SW 1271 (cell line): ENCODE measurements around the gene UBE3C.
"Not testable (repeated sequence)": the region's sequence is repeated elsewhere in the genome, so short reads cannot be mapped to it uniquely, and the experiment has no call there.

ENCODE experiments used
- DNase-seq, 2 experiments: peaks; one replicate each; lab custom pipeline; 2025; lab: John Stamatoyannopoulos, UW

UBE3C gene

DNA sequence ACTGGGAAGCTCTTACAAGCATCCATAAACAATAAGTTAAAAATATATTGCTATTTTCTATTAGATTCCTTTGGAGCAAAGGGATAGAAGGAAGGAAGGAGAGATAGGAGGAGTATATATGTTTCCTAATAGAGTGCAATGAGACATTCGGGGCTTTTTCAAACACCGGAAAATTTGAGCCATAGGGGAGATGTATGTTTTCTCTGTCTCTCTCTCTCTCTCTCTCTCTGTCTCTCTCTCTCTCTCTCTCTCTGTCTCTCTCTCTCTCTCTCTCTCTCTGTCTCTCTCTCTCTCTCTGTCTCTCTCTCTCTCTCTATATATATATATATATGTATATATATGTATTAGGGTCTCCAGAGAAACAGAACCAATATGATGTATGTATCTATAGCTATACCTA, 7.9 kb upstream of the UBE3C start:
- not testable (repeated sequence) for DNase-seq

DNA sequence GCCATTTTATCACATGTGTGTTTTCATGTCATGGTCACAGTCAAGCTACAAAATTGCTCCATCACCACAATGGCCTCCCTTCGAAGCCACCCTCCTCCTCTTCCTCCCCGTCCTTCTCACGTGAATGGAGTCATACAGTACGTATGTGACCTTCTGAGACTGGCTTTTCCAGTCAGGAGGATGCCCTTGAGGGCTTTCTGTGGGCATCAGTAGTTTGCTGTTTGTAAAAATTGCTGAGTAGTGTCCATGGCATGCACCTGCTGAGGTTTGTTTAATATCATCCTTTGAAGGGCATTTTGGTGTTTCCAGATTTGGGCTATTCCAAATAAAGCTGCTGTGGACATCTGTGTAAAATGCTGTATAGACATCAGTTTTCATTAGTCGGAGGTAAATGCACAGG, 5.9 kb upstream of the UBE3C start:
- no peak for DNase-seq

DNA sequence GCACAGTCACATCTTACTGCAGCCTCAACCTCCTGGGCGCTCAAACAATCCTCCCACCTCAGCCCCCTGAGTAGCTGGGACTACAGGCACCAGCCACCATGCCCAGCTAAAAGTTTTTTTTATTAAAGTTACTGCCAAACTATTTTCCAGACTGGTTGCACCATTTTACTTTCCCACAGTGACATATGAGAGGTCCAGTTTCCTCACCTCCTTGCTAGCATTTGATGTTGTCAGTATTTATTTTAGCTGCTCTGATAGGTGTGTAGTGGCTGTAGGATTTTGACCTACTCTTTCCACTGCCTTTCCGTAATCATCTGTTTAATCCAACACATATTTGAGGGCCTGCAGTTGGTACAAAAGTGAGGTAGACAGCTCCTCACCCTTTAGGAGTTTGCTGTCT, 5.4 kb upstream of the UBE3C start:
- DNase-seq = no peak

DNA sequence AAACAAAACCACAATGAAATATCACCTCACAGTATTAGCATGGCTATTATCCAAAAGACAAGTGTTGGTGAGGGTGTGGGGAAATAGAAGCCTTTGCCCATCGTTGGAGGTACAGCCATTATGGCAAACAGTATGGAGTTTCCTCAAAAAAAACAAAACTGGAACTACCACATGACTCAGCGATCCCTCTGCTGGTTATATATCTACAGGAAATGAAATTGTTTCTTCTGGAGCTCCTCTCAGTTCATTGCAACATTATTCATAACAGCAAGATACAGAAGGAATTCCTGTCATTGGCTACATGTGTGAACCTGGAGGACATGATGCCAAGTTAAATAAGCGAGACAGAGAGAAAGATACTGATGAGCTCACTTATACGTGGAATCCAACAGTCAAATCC, 2.4 kb upstream of the UBE3C start:
- DNase-seq = peak in 1 of 2 experiments; percentile 66

DNA sequence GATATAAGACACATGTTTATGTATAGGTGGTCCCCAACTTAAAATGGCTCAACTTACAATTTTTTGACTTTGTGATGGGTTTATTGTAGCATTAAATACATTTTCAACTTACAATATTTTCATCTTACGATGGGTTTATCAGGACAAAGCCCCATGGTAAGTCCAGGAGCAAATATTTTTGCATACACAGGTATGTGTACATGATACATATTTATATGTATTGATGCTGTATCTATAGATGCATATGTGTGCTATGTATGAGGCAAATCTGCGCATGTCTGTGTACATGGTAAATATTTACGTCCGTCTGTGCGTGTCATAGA, 664 bp upstream of the UBE3C start:
- DNase-seq = no peak

DNA sequence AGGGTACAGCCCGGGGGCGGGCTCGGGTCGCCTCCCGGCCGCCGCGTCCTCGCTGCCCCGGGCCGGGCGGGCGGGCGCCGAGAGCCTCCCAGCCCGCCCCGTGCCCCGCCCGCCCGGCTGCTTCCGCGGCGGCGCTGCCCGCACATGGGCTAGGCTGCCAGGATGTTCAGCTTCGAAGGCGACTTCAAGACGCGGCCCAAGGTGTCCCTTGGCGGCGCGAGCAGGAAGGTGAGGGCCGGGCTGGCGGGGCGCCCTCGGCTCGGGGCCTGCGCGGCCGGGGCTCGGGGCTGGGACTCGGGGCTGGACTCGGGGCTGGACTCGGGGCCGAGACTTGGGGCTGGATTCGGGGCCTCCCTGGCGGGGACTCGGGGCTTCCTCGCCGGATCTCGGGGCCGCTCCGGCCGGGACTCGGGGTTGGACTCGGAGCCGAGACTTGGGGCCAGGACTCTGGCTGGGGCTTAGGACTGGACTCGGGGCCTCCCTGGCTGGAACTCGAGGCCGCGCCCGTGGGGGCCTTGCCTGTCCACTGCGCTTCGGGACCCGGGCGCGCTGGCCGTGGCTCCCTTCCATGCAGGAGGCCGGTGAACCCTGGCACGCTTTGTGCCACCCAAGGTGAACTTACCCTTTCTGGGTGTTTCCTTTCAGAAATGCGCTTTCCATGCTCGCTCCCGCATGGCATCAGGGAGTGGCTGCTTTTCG, 534 bp downstream of the UBE3C start:
- no peak for DNase-seq

DNA sequence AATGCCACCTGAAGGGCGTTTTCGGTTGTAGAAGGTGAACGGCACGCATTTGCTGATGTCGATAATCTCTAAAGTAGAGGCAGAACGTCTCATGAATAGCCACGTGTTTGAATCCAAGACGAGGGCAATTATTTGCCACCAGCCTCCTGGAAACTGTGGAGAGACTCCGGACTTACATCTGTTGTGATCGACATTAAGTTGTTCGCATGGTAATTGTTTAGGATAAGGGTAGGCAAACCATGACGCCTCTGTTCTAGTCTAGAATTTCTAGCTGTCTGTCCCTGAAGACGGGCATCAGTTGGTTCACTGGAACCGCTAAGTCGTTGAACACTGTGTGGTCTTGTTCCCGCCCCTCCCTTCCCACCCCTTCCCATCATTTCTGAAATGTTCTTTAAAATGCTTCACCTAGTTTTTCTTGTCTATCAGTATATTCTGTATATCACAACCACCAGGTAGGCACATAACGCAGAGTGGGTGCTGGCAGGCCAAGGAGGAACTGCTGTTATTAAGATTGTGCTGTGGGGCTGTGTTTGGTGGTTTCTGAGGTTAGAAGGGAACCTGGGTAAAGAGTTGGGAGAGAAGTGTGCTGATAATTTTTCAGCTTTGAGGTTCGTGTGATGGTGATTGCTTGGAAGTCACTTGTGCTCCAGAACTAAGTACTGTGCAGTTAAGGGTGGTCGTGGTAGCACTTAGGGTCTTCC, 1.2 kb downstream of the UBE3C start:
- no peak for DNase-seq

DNA sequence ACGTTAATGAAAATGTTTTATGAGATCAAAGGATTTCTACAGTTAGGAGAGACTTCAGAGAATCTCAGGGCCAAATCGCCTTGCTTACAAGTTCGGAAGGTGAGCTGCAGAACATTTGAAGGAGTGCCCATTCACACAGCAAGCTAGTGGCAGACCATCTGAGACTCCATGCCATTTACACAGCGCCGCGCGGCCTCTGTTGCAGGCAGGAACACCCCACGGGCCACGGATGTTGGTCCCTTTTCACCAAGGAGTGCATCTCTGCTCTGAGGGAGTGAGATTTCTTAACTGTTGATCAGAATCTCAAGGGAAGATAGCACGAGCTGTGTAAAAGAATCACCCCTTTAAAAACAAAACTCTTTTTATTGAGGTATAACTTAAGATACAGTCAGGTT, 1.8 kb downstream of the UBE3C start:
- no peak for DNase-seq

DNA sequence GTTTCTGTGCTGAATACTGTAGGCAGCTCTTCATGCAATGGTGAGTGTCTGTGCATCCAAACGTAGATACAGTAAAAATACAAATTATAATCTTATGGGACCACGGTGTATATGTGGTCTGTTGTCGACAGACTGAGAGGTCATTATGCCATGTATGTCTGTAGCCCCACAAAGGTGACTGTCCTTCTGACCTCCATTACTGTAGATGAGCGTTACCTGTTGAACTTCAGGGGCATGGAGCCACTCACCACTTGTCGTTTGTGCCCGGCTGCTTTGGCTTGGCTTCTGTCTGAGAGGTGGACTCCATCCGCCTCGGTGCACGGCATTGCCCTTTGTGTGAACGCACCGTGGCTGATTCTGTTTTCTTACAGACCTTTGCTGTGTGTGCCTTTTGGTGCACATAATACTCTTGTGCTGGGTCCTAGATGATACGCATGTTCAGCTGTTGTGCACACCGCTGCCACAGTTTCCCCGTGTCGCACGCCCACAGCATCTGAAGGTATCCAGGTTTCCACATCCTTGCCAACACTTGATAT, 2.9 kb downstream of the UBE3C start:
- DNase-seq = no peak

DNA sequence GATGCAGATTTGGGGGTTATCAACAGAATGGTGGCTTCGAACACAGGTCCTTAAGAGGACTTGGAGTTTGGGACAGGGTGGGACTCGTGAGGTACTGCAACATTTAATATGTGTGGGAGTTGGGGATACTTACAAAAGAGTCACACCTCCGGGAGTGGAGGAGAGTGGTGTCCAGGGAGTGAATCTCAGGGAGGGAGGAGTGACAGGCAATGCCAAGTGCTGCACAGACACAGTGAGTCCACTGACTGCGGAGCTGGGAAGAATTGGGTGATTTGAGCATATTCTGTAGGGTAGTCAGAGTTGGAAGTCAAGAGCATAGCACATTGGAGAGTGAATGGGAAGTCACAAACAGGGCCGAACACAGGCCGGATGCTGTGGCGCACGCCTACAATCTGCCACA, 5.1 kb downstream of the UBE3C start:
- DNase-seq = no peak

DNA sequence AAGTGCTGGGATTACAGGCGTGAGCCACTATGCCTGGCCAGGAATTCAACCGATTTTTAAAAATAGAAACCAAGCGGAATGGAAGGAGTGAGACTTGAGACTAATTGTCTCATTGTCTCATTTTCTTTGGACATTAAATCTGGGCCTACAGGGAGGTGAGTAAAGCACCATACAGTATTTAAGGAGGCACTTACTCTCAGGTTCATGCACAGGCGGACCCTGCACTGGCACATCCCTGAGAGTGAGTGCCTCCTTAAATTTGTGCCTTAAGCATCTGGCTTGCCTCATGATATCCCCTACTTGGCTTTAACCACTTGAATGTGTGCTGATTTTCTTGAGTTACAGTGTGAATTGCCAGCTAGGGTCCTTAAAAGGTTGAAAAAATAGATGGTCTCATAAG, 10.6 kb downstream of the UBE3C start:
- DNase-seq = no peak

DNA sequence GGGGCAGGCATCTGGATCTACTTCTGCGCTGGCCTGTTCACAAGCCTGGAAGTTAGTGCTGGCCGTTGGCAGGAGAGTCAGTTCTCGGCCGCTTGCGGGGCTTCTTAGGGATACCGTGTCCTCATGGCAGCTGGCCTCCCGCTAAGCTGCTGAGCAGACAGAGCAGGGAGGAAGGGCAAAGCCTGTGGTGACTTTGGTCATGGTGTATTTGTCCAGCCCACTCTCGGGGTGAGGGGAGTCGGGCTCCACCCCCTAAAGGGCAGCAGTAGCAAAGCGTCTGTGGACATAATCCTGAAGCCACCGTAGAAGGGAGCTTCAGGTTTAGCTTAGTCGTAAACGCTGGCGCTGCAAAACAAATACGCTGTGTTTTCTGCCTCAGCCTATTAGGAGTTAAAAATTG, 12.2 kb downstream of the UBE3C start:
- no peak for DNase-seq

DNA sequence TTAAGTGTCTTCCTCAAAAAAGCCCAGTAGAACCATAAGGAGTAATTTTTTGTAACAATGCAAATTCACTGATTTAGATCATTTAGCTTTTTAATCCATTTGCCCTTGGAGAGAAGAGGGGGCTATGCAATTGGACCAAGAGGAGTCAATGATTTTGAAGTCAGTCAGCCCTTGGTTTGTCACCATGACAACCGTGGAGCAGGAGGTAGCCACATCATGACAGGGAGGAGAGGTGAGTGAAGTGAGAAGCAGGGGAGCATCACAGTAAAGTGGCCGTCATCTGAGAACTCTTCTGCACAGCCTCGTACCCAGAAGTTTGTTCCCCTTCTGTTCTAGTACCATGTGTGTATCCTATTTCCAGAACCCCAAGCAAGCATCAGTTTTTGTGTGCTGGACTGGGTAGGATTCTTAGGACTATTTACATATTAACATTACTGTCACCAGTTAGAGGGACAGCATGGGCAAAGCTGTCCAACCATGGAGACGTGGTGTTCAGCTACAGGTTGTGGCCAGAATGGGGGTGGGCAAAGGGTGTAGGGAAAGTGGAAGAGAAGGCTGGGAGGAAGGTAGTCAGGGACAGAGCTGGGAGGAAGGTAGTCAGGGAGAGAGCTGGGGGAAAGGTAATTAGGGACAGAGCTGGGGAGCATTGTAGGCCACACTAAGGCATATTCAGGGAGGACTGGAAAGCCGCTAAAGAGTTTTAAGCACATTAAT, 13.1 kb downstream of the UBE3C start:
- no peak for DNase-seq

DNA sequence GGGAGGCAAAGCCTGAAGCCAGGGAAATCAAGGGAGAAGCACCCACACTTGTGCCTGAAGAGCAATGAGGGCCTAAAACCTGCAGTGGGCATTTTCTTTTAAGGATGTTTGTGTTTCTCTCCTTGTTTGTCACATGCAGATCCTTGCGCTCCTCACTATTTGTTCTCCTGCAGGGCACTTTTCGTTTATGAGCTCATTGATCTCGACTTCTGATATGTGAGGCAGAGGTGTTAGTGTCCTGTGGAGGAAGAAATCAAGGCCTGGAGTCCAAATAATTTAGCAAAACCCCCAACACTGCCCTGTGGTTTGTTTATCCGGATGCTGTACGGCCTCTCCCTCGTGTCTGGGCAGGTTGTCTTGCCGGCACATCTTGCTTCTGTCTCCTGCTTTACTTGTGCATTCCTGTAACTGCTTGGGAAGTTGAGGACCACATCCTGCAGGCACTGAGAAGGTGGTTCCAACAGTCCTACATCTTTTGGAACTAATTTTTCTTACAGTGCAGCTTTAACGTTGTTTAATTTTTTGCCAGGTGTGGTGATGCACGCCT, 13.7 kb downstream of the UBE3C start:
- no peak for DNase-seq

DNA sequence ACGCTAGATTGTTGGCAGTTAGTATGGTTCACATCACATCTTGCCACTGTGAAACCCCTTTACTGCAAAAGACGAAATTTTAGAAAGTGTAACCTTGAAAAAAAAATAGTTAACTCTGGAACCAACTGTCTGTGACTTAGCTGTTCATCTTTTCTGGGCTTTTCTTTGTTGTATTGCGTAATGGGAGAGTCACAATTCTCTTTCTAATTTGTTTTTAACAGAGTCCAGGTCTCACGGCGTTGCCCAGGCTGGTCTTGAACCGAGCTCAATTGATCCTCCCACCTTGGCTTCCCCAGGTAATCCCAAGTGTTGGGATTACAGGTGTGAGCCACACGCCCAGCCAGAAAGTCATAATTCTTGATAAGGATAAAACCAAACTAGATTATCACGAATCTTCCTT, 14.5 kb downstream of the UBE3C start:
- no peak for DNase-seq

DNA sequence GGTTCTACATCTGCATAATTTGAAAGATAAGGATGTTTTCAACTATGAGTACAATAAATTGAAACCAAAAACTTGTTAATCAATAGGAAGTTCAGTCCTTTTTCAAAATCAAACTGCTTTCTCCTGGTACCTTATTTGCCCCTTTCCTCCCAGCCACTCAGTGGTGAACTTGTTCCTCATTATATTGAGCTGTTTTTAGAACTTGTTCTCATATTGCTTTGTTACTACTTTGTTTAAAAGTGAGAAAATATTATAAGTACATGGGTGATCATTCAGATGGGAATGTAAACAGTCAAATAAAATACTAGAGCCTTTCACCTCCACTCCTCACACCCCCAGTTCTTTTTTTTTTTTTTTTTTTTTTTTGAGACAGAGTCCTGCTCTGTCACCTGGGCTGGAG, 17.2 kb downstream of the UBE3C start:
- no peak for DNase-seq

DNA sequence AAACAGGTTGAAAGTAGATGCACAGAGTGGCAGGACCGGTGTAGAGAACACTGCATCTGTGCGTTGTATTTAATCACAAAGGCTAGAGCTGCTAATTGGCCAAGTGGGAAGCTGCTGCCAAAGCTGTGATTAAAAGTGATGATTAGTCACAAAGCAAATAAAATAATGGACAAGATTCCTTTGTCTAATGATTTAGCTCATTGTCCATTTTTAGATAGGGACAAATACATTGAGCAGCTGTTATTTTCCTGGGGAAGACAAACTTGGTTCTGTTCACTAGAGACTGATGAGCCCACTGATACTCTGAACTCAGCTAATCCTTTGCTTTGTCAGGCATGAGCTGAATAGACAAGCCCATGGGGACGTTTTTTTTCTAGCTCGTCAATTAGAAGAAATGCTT, 19.7 kb downstream of the UBE3C start:
- DNase-seq = no peak

DNA sequence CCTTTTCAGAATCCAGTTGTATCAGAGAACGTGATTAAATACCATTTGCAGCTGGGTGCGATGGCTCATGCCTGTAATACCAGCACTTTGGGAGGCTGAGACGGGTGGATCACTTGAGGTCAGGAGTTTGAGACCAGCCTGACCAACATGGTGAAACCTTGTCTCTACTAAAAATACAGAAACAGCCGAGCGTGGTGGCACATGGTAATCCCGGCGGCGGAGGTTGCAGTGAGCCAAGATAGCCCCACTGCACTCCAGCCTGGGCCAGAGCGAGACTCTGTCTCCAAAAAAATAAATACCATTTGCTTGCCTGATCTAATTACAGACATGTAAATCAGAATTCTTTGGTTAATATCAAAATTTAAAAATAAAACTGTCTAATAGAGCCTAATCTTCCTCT, 20.8 kb downstream of the UBE3C start:
- DNase-seq = not testable (repeated sequence)

DNA sequence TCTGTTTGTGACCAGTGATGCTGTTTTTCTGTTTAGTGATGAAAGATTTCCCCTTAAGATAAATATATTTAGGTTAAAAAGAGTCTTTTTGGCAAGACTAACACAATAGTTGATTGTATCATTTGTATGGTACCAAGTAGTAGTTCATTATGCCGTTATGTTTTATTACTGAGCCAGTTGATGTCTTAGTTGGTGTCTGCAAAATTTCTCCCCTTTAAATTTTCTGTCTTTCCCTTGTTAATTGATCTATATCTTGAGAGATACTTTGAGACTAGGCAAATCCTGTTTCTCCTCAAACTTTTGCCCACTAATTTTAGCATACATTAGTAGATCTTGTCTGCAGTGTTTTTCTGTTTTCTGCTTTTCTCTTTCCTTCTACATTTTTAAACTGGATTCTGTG, 21.7 kb downstream of the UBE3C start:
- no peak for DNase-seq

DNA sequence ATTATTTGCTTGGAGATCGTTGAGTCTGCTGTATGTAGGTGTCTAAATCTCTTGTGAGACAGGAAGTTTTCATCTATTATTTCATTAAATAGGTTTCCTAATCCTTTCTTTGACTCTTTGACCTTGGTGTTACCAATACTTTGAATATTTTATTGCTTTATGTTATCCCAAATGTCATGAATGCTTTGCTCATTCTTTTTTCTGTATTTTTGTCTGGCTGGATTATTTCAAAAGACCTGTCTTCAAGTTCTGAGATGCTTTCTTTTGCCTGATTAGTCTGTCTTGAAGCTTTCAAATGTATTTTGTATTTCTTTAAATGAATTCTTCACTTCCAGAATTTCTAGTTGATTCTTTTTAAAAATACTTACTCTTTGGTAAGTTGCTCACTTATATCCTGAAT, 27.3 kb downstream of the UBE3C start:
- no peak for DNase-seq

DNA sequence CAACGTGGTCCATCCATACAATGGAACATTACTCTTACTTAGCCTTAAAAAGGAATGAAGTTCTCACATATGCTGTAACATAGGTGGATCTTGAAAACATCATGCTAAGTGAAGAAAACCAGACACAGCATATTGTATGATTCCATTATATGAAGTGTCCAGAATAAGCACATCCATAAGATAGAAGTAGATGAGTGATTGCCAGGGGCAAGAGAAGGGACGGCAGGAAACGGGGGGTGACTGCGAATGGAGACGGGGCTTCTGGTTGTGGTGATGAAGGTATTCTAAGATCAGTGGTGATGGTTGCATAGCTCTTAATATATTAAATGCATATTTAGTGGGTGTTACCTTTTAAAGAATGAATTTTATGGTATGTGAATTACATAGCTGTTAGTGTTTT, 29.8 kb downstream of the UBE3C start:
- DNase-seq = no peak

DNA sequence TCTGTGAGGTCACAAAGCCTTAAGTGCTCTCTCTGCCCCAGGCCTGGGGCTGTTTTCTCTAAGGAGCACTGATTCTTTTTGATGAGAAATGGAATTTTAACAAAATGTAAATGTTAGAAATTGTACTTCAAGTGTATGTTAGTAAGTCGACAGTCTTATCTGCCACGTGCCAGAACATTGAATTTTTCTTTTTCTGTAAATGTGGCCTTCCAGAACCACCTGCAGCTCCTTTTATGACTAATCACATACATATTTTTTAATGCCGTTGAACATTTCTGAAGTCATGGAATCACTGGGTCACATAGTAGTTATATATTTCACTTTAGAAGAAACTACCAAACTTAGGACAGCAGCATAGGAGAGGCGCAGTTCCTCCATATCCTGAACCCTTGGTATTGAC, 38.0 kb downstream of the UBE3C start:
- DNase-seq = no peak
